ENCODE results near the gene ZNF516.

Gene ZNF516

GRCh38 chr18:76420898-76421684, 74.0 kb downstream of the ZNF516 start:
- TF ChIP-seq TOX (CRISPR knock-in tag; IDR thresholded peaks at IDR 0.05; ENCODE audit: borderline replicate concordance): no peak
- TF ChIP-seq GLIS3 (CRISPR knock-in tag; IDR thresholded peaks at IDR 0.05): no peak
- no peak for TF ChIP-seq ESRRG (CRISPR knock-in tag; IDR thresholded peaks at IDR 0.05)
- TF ChIP-seq ISL1 (CRISPR knock-in tag; IDR thresholded peaks at IDR 0.05): no peak
- no peak for TF ChIP-seq BACH2 (CRISPR knock-in tag; IDR thresholded peaks at IDR 0.05; ENCODE audit: borderline replicate concordance)
- TF ChIP-seq RARB (CRISPR knock-in tag; IDR thresholded peaks at IDR 0.05): no peak
- TF ChIP-seq, protein P1, sequence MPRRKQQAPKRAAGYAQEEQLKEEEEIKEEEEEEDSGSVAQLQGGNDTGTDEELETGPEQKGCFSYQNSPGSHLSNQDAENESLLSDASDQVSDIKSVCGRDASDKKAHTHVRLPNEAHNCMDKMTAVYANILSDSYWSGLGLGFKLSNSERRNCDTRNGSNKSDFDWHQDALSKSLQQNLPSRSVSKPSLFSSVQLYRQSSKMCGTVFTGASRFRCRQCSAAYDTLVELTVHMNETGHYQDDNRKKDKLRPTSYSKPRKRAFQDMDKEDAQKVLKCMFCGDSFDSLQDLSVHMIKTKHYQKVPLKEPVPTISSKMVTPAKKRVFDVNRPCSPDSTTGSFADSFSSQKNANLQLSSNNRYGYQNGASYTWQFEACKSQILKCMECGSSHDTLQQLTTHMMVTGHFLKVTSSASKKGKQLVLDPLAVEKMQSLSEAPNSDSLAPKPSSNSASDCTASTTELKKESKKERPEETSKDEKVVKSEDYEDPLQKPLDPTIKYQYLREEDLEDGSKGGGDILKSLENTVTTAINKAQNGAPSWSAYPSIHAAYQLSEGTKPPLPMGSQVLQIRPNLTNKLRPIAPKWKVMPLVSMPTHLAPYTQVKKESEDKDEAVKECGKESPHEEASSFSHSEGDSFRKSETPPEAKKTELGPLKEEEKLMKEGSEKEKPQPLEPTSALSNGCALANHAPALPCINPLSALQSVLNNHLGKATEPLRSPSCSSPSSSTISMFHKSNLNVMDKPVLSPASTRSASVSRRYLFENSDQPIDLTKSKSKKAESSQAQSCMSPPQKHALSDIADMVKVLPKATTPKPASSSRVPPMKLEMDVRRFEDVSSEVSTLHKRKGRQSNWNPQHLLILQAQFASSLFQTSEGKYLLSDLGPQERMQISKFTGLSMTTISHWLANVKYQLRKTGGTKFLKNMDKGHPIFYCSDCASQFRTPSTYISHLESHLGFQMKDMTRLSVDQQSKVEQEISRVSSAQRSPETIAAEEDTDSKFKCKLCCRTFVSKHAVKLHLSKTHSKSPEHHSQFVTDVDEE (CRISPR knock-in tag; IDR thresholded peaks at IDR 0.05): no peak
- TF ChIP-seq POU6F1 (CRISPR knock-in tag; IDR thresholded peaks at IDR 0.05; ENCODE audit: borderline replicate concordance, low read depth): no peak
- TF ChIP-seq ARNTL (CRISPR knock-in tag; IDR thresholded peaks at IDR 0.05; ENCODE audit: borderline replicate concordance, low read depth): no peak
- TF ChIP-seq CSRNP3 (CRISPR knock-in tag; IDR thresholded peaks at IDR 0.05): no peak
- TF ChIP-seq TCF4 (CRISPR knock-in tag; IDR thresholded peaks at IDR 0.05; ENCODE audit: borderline replicate concordance): no peak
- TF ChIP-seq PPARA (CRISPR knock-in tag; IDR thresholded peaks at IDR 0.05; ENCODE audit: borderline replicate concordance): no peak
- no peak for TF ChIP-seq ZNF70 (CRISPR knock-in tag; IDR thresholded peaks at IDR 0.05)
- TF ChIP-seq, protein P2, sequence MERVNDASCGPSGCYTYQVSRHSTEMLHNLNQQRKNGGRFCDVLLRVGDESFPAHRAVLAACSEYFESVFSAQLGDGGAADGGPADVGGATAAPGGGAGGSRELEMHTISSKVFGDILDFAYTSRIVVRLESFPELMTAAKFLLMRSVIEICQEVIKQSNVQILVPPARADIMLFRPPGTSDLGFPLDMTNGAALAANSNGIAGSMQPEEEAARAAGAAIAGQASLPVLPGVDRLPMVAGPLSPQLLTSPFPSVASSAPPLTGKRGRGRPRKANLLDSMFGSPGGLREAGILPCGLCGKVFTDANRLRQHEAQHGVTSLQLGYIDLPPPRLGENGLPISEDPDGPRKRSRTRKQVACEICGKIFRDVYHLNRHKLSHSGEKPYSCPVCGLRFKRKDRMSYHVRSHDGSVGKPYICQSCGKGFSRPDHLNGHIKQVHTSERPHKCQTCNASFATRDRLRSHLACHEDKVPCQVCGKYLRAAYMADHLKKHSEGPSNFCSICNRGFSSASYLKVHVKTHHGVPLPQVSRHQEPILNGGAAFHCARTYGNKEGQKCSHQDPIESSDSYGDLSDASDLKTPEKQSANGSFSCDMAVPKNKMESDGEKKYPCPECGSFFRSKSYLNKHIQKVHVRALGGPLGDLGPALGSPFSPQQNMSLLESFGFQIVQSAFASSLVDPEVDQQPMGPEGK (CRISPR knock-in tag; IDR thresholded peaks at IDR 0.05; ENCODE audit: borderline replicate concordance): no peak
- TF ChIP-seq ZFP30 (CRISPR knock-in tag; IDR thresholded peaks at IDR 0.05): no peak
- no peak for TF ChIP-seq CSDC2 (CRISPR knock-in tag; IDR thresholded peaks at IDR 0.05)
- ATAC-seq: no peak

DNA sequence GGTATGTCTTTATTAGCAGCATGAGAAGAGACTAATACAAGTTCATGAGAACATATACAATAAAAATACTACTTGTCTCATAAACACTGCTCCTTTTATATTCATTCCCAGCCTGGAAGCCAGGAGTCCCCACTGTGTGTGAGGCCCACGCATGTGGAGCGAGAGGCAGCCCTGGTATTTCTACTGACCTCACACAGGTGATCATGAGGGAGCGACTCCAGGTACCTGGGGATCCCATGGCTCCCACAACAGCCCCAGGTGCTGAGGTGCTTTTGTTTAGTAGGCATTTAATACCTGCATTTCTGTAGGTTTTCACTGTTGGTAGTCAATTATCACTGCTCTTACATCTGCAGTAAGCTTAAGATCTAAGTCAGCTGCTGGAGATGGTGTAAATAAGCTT, 75.2 kb downstream of the ZNF516 start:
- no peak for TF ChIP-seq OSR1 (CRISPR knock-in tag; IDR thresholded peaks at IDR 0.05)
- no peak for TF ChIP-seq SNAI2 (CRISPR knock-in tag; IDR thresholded peaks at IDR 0.05)
- no peak for TF ChIP-seq ZNF70 (CRISPR knock-in tag; IDR thresholded peaks at IDR 0.05)
- TF ChIP-seq, protein P2 (CRISPR knock-in tag; IDR thresholded peaks at IDR 0.05; ENCODE audit: borderline replicate concordance): no peak
- no peak for TF ChIP-seq ZFP30 (CRISPR knock-in tag; IDR thresholded peaks at IDR 0.05)
- TF ChIP-seq BACH2 (CRISPR knock-in tag; IDR thresholded peaks at IDR 0.05; ENCODE audit: borderline replicate concordance): no peak
- TF ChIP-seq, protein P1 (CRISPR knock-in tag; IDR thresholded peaks at IDR 0.05): no peak
- TF ChIP-seq ARNTL (CRISPR knock-in tag; IDR thresholded peaks at IDR 0.05; ENCODE audit: borderline replicate concordance, low read depth): no peak
- TF ChIP-seq GLIS3 (CRISPR knock-in tag; IDR thresholded peaks at IDR 0.05): no peak
- no peak for TF ChIP-seq PPARA (CRISPR knock-in tag; IDR thresholded peaks at IDR 0.05; ENCODE audit: borderline replicate concordance)
- TF ChIP-seq TCF4 (CRISPR knock-in tag; IDR thresholded peaks at IDR 0.05; ENCODE audit: borderline replicate concordance): no peak
- TF ChIP-seq, protein P3, sequence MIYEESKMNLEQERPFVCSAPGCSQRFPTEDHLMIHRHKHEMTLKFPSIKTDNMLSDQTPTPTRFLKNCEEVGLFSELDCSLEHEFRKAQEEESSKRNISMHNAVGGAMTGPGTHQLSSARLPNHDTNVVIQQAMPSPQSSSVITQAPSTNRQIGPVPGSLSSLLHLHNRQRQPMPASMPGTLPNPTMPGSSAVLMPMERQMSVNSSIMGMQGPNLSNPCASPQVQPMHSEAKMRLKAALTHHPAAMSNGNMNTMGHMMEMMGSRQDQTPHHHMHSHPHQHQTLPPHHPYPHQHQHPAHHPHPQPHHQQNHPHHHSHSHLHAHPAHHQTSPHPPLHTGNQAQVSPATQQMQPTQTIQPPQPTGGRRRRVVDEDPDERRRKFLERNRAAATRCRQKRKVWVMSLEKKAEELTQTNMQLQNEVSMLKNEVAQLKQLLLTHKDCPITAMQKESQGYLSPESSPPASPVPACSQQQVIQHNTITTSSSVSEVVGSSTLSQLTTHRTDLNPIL (CRISPR knock-in tag; IDR thresholded peaks at IDR 0.05; ENCODE audit: low read depth): no peak
- TF ChIP-seq ZNF565 (CRISPR knock-in tag; conservative IDR thresholded peaks at IDR 0.05; ENCODE audit: low read depth): no peak
- no peak for TF ChIP-seq ISL1 (CRISPR knock-in tag; IDR thresholded peaks at IDR 0.05)
- no peak for ATAC-seq
